ENCODE data around the gene SVIL.
"Not testable (repeated sequence)": the region's sequence is repeated elsewhere in the genome, so short reads cannot be mapped to it uniquely, and the experiment has no call there.

The SVIL gene

GRCh38 chr10:29615195-29615594 lies 19.6 kb downstream of the SVIL start:
- no peak overlapping the region for H3K4me3 ChIP-seq
- H3K27ac ChIP-seq: no peak overlapping the region
- no peak for DNase-seq (ENCODE audit: low spot score)
- TF ChIP-seq CTCF (IDR thresholded peaks at IDR 0.05): no peak

GRCh38 chr10:29614289-29614688 lies 20.5 kb downstream of the SVIL start:
- not testable (repeated sequence) for DNase-seq (ENCODE audit: low spot score); H3K4me3 ChIP-seq; H3K27ac ChIP-seq

DNA sequence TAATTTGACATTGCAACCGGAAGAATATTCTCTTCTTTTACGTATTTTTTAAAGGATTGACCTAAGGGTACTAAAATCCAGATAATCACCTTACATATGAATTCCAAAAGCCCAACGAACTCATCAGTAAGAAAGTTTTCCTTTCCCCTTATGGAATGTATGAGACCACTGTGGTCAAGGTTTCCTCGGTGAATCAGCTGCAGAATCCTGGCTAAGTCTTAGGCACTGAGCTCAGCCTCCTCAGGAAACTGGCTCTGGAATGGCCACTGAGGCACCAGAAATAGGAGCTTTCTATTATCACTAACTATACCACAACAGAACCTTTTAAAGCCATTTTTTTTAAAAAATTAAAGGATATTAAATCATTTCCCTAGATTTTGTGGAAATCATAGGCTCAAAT lies 21.0 kb downstream of the SVIL start:
- TF ChIP-seq CTCF (IDR thresholded peaks at IDR 0.05): no peak
- Histone ChIP-seq H3K4me3 (no peak overlapping the region), H3K27ac (no peak overlapping the region)
- DNase-seq (ENCODE audit: low spot score): no peak

GRCh38 chr10:29613196-29613595 lies 21.6 kb downstream of the SVIL start:
- Histone ChIP-seq H3K4me3 (no peak overlapping the region), H3K27ac (no peak overlapping the region)
- TF ChIP-seq CTCF (IDR thresholded peaks at IDR 0.05): no peak
- DNase-seq (ENCODE audit: low spot score): no peak

GRCh38 chr10:29612657-29613056 lies 22.1 kb downstream of the SVIL start:
- Histone ChIP-seq H3K4me3 (no peak overlapping the region), H3K27ac (no peak overlapping the region)
- no peak for DNase-seq (ENCODE audit: low spot score)
- no peak for TF ChIP-seq CTCF (IDR thresholded peaks at IDR 0.05)

DNA sequence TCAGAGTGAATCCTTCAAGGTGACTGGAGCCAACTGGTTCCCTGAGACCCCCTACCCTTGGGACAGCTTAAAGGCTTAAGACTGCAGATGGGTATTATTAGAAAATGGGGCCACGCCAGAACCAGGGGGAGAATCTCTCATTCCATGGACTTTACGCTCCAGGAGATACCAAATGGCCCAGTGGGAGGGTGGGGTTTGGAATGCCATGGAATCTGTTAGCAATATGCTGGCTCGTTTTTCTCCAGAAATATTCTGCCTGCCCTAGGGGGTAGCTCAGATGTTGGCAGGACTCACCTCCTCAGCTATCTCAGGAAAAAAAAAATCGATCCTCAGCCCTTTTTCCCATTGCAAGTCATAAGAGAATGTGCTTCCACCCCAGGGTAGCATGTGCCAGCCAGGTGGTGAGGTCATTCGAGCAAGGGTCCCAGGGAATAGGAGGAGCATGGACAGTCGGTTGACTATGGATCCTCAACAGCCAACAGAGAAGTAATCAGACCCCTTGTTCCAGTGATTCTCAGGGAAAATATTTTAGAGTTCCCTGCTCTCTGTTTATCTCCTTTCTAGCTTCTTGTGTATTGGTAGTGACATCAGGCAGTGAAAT lies 22.9 kb downstream of the SVIL start:
- TF ChIP-seq CTCF (IDR thresholded peaks at IDR 0.05): no peak
- H3K4me3 ChIP-seq: no peak overlapping the region
- no peak for DNase-seq (ENCODE audit: low spot score)
- peak overlapping the region in 1 of 2 donors; percentile 65 for H3K27ac ChIP-seq

GRCh38 chr10:29610876-29611647 lies 23.7 kb downstream of the SVIL start:
- H3K4me3 ChIP-seq: no peak overlapping the region
- peak overlapping the region in 1 of 2 donors; percentile 65 for H3K27ac ChIP-seq
- no peak for DNase-seq (ENCODE audit: low spot score)
- TF ChIP-seq CTCF (IDR thresholded peaks at IDR 0.05): no peak

- DNase-seq (ENCODE audit: low spot score); H3K4me3 ChIP-seq: not testable (repeated sequence)
- peak overlapping the region in 1 of 2 donors; percentile 65 for H3K27ac ChIP-seq
Observed at GRCh38 chr10:29610331-29610730, 24.4 kb downstream of the SVIL start.

All from coronary artery (tissue), 2 donors.